Activated CD4-positive, alpha-beta T cell treated with anti-CD3 and anti-CD28 coated beads, Interleukin-2, amount 50 U/mL, for 24 hours (primary cell): ENCODE data around the gene FBN2.
"Not testable (repeated sequence)": the region's sequence is repeated elsewhere in the genome, so short reads cannot be mapped to it uniquely, and the experiment has no call there.

Experiments
- DNase-seq, 2 donors: peaks; one replicate each; pipeline ENCODE4 v3.0.0-alpha.2; 2020; ENCODE audit warnings: low read depth in 1 of 2, low spot score in 1 of 2

Gene FBN2

DNA sequence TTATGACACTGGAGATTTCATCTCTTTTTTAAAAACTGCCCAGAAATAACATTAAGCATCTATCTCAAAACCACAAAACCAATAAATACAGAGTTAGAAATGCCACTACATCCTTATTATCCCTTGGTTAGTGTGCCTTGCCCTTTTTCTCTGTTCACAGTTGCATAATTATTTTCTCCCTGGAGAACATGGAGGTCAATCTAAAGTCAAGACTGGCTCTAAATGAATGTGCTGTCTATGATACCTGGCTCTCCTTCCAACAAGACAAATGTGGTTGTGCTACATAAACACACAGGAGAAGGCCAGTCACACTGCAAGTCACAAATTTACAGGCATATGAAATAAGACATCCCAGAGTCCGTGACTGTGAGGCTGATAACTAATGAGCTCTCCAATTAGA lies 2.8 kb downstream of the FBN2 start:
- no peak for DNase-seq

DNA sequence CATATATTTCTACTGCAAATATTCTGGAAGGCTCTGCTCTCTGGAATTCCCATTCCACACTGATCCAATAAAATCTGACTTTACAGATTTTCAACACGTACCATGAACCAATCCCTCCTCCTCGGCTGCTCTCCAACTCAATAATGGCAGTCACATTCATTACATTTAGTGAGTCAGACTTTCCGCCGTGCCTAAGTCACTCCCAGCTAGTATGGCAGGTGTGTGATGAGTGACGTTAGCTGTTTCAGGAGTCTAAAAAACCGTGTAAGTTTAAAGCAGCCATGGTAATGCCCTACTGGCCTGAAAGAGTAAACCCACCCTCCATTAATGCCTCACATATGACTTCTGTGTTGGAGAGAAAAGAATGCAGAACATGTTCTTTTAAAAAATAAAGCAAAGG lies 3.3 kb downstream of the FBN2 start:
- DNase-seq, result no peak

DNA sequence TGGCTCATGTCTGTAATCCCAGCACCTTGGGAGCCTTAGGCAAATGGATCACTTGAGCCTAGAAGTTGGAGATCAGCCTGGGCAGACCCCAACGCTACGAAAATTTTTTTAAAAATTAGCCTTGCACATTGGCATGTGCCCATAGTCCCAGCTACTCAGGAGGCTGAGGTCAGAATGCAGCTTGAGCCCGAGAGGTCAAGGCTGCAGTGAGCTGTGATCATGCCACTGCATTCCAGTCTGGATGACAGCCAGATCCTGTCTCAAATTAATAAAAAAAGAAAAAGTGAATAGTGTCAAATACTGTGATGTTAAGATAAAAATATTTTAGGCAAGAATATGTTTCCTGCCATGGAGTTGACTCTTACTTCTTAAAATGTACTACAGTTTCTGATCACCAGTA lies 5.3 kb downstream of the FBN2 start:
- no peak for DNase-seq

DNA sequence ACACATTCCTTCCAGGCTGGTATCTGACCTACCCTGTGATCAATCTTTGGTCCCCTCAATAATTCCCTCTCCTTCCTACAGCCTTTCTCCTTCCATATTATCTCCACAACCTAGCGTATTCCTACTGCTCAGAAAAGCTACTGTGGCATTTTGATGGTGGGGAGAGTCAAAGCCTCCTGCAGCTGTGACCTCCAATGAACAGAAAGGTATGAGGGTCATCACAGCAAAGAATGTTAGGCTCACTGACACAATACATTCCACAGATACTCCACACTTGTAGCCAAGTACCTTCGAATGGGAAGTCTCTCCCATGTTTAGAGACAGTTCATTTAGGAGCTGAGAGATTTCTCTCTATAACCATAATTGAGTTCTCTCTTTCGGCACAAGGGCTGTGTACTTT lies 5.9 kb downstream of the FBN2 start:
- no peak for DNase-seq

DNA sequence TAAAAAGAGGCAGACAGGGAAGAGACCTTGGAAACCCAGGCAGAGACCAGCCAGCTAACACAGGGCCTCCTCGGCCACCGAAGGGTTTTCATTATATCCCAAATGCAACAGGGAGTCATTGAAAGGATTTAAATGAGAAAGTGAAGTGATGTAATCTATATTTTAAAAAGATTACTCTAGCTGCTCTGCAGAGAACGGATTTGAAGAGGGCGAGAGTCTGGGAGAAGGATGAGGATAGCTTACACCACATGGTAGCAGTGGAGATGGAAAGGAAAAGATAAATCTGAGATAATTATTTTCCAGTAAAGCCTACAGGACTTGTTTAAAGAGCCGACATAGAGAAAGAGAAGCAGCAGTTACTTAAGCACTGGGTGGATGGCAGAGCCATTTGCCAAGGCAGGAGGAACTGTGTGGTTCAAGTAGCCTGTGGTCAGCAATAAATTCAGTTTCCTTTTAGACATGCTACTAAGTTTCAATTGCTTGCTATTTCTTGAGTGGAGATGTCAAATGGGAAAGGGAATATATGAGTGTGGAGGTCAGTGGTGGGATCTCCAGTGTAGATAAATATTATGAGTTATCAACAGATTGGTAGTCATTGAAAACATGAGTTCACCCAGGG lies 9.3 kb downstream of the FBN2 start:
- DNase-seq, result no peak

DNA sequence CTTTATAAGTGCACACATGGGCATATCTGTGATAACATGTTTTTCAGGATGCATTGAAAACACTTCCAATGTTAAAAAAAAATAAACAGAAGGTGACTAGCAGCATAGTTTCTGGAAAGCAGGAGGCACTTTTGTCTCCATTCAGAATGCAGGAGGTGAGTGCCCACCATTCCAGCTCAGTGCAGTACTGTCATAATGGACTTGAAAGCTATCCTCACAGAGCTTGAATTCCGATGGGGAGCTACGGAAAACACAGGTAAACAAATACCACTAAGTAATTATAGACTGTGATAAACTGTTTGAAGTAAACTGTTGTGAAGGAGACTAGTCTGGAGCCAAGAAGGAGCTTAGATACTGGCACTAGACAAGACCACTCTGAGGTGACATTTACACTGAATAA lies 9.9 kb downstream of the FBN2 start:
- no peak for DNase-seq

DNA sequence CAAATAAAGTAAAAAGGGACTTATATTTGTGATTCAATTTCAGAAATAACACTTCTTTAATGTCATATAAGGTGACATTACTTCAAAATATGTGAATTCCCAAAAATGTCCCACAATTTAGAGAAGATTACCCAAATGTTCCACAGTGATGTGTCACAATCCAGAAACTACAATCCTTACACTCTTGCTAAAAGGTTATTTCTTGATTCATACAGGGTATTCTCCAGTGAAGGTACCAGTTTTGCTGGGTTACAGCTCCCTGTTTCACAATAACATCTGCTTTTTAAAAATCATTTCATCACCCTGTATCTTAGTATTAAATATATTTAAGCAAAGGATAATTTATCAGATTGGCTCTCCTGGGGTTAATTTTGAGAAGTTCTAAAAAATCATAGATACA lies 11.0 kb downstream of the FBN2 start:
- no peak for DNase-seq

DNA sequence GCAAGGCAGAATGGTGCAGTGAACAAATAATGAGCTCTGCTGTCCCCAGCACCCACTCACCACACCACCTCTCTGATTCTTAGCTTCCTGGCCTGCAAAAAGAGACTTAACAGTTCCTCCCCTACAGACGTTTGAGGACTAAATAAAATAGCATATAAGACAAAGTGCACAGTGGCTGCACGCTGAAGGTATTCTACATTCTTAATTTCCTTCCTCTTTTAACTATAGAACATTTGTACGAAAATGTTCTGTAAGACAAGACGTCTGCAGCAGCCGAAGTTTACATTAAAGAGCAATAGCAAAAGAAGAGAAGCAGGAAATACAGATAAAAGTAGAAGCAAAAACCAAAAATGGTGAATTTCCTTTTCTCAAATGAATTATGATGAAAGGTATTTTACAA lies 15.7 kb downstream of the FBN2 start:
- DNase-seq, result no peak

DNA sequence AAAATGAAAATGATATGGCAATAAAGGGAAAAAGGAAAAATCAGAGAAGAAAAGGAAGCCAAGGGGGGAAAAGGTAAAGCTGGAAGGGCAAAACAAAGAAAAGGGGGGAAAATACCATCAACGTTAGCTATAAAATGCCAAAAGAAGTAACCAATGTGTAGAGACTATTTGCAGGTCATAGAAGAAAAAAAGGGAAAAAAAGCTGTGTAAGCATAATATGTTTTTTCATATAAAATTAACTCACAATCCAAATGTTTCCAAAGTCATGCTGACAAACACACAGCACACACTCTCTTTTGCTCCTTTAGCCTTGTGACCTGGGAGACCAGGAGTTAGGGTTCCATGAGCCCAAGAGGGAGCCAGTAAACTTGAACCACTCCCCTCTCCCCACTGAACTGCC lies 18.2 kb downstream of the FBN2 start:
- no peak for DNase-seq

DNA sequence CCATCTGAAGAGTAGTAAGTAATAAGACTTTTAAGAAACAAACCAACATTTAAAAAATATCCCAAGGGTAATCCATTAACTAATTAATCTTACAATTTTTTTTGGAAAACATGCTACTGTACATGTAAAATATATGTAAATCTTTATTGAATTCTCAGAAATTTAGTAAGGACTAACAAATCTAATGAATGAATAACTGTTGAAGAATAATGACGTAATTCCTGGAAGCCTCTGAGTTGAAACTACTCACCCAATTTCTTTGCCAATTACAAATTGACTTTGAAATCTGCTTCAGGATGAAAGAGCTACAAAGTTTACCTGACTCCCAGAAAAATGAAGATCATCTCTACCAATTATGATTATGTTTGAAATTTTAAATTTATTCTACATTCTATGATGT lies 21.1 kb downstream of the FBN2 start:
- no peak for DNase-seq

DNA sequence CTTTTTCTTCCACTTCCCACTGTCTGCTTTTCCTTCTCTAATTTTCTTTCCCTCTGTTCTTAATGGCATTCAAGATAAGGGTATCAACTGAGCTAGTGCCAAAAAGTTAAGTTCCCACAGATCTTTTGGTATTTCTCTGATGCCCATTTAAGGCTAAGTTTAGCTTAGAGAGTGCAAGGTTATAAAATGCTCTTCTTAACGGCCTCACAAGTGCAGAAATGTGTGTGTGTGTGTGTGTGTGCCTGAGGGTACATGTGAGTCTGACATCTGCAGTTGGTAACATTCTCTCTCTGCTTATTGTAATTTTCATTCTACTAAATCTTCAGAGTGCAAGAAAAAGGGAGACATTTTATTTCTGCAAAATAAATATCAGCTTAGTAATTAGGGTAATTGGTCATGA lies 24.2 kb downstream of the FBN2 start:
- DNase-seq, result no peak

DNA sequence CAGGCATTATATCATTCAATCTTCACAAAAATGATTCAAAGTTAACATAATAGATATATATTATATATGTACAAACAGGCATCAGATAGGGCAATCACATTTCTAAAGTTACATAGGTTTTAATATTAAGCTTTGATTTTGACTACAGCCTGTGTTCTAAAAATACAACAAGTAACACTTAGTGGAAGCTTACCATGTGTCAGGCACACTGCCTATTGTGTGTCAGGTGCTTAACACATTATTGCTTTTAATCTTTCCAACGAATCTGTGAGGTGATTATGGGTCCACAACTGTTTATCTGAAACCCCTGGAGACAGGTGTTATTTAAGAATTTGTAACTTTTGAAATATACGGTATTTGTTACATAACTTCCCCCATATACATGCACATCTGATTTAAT lies 25.2 kb downstream of the FBN2 start:
- DNase-seq, result no peak

DNA sequence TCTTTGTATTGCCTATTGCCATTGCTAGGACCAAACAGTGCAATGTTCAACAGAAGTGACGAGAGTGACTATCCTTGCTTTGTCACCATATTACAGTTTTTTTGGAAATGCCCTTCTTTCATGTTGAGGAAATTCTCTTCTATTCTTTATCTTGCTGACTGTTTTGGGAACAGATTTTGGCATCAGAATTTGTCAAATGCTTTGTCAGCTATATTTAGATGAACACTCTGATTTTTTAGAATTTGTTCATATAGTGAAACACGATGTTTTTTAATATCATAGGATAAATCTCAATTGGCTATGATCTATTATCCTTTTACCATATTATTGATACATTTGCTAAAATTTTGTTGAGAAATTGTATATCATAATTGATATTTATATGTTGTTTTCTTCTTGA lies 31.4 kb downstream of the FBN2 start:
- no peak for DNase-seq

DNA sequence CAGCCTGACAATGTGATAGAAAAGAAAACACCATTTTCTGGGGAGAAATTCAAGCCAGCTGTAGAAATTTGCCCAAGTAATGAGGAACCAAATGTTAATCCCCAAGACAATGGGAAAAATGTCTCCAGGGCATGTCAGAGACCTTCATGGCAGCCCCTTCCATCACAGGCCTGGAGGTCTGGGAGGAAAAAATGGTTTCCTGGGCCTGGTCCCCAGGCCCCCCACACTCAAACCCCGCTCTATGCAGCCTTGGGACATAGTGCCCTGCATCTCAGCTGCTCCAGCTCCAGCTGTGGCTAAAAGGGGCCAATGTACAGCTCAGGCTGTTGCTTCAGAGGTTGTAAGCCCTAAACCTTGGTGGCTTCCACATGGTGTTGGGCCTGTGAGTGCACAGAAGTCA lies 34.3 kb downstream of the FBN2 start:
- DNase-seq, result not testable (repeated sequence)

DNA sequence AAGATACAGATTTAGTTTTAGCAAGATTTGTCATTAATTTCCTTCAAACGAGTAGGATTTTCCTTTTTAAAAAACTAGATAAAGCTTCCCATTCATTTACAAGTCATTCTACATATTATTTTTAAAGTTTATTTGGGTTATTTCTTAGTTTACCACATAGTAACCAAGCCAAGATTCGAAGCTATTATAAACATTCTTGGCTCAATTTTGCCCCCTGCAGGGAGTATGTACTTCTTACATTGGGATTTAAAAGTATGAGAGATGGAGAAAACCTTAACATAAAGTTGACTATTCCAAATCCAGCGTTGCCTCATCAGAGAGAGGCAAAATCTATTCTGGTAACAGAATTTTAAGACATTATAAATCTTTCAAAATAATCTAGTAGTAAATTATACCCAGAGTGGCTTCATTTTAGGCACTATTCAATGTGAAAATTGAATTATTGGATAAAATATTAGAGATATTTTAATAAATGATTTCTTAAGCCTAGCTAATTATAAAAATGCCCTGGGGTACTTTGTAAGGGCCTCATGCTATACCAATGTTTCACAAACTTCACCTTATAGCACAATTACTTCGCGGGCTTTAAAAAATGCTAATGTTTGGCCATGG lies 39.1 kb downstream of the FBN2 start:
- DNase-seq, result no peak

DNA sequence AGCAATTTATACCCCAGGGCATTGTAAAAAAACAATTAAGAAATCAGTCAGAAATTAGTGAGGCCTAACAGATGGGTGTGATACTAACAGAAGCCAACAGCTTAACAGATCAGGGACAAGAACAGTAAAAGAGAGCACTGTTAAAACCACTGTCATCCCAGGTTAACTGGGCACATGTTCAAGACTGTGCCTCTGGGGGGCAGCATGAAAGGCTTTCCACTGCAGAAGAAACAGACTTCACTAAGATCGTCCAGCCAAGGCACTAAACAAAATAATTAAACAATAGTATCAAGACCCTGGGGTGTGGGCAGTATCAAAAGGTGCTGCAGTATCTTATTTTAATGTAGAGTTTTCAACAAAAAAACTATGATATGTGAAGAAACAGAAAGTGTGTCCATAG lies 43.5 kb downstream of the FBN2 start:
- DNase-seq, result no peak

DNA sequence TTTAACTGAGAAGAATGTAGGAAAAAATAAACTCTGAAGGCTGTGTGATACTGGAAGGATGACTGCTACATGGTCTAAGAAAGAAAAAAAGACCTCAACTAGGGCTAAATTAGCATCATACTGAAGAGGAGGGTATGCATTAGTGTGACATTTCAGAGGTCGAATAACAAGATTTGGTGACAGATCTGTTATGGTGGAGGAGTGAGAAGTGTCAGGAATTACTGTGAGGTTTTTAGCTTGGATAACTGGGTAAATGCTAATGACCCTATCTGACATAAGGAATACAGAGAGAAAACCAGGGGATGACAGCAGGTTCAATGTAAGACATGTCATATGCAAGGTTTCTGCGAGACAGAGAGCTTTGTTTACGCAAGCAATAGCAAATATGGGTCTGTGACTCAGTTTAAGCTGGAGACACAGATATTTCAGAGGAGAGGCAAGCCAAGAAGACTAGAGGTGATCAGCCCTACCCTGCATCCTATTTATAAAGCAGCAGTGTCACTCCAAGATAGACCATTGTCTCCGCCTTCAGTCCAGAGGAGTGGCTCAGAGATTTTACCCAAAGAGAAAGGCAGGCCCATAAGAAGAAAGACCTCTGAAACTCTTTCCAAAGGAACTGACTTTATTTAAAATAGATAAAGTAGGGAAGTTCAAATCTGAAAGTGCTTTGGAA lies 44.3 kb downstream of the FBN2 start:
- DNase-seq, result no peak

DNA sequence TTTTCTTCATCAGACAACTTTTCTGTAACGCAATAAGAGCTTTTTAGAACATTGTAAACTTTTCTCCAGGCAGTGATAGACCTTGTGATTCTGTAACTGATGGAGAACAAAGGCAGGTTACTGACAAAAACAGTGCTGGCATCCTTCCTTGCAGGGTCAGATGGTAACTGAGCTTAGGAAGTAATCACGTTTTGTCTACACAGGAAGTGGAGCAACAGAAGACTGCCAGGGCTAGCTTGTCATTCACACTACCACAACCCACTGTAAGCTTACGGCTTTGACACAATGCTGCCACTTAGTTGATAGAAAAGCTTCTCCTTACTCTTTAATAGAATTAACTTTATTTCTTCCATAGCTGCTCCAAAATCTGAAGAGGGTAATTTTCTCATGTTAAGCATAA lies 46.8 kb downstream of the FBN2 start:
- DNase-seq, result no peak

DNA sequence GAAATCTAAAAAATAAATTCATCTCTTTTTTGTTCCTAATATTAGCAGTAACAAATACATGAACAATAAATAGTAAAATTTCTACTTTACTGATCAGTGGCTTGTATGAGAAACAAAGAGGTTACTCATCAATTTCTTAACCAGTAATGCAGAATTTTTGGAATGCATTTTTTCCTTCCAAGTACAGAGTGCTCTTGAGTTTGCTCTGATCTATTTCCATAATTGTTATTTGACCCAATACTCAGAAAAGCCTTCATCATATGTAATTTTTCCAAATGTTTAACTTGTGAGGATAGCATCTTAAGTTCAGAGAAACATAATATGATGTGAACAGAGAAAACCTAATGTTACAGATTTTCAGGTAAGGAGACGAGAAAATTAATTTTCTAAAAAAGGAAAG lies 47.3 kb downstream of the FBN2 start:
- no peak for DNase-seq

DNA sequence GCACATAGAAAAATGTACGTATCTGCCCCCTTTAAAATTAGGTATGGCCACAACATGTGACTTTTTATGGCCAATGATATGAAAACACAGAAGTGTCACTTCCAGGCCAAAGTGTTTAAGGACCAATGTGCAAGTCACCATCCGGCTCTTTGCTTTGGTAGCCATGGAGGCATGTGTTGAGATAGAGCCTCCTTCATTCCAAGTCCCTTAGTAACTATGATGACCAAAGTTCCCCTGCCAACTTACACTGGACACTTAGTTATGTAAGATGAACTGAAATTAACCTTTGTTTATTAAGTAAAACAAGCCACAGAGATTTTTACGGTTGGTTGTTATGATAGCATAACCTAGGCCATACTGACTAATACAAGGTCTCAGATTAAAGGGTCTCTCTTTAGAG lies 51.0 kb downstream of the FBN2 start:
- DNase-seq, result no peak

DNA sequence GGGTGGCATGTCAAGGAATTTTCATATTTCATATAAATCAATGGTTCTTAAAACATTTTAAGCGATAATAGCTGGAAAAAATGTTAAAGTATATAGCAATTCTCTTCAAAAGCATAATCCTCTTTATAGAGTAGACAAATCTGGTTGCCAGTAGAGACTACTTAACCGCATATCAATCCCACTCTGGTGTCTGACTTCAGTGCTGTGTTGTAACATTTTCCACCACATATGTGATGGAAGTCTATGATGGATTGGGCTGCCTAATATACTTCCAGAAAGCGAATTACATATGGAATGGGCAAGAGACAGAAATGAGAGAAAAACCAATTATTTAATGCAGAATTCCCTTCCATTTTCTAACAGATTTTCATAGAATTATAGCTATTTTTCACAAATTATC lies 54.3 kb downstream of the FBN2 start:
- no peak for DNase-seq

DNA sequence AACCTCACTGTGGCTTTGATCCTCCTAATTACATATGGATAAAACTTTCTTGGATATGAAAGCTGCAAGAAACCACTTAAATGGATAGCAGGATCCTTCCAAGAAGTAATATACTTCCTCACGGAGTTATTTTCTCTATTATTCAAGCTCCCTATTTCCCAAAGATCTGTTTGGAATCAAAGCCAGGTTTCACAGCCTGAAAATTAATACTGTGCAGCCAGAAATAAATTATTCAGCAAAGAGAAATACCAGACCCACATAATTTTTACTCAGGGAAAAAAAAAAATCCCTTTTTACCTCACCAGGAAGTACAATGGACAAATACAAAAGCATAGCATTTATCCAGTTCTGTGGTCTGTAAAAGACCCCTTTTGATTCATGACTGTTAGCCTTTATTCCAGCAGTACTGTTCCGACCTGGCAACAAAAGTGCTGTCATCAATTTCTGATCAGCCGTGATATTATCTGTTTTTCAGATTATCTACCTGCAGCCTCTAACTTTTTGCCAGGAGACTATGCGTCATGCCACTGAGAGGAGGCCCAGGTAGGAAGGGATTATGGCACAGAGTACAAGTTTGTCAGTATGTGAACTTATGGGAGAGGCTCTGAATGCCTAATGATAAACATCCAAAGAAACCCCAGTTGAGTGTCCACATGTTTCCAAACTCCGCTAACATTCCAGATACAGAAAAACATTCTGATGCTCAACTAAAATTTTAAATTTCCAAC lies 57.0 kb downstream of the FBN2 start:
- no peak for DNase-seq
